ENCODE data around the gene COL9A3.

The COL9A3 gene

DNA sequence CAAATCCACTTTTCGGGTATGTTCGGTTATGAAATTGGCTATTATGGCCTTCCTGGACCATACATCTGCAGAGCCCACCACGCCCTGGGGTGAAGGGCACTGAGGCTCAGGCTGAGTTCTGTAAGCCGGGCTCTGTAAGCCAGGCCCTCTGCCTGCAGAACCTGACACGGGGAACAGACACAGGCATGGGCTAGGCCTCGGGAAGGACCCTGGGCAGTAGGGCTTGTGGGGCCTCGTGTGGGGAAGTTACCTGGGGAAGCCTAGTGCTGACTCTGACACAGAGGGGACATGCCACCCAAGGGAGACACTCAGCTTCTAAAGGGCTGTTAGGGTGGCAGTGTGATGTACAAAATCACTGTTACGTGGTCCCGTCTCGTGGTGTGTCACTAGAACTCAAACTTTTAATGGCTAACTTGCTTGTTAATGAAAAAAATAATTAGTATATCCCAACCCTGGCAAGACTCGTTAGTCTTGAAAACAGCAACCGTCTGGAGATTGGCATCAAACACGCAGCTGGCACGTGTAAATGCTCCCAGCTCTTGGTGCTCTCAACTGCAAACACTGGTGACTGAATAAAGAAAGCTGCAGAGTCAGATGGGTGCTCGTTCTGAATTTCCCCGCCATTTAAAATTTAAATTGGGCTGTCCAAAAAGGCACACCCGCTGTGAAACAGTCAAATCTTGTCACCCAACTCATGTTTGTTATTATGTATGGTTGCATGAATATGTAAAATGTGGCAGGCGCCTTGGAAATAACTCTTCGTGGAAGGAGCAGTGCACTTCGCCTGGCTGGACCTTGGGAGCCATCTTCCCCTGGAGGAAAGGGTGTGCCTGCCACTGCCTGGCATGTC lies 68.4 kb downstream of the COL9A3 start:
- H3K4me3 Mint-ChIP-seq: no peak overlapping the region
- no peaks in the 10 kb centered on the region for H3K27me3 Mint-ChIP-seq
- peaks cover 3% of the 10 kb centered on the region for H3K36me3 Mint-ChIP-seq
- H3K9me3 Mint-ChIP-seq (ENCODE audit: low read depth): no peaks in the 10 kb centered on the region
- H3K27ac Mint-ChIP-seq: no peak overlapping the region
- peaks cover 15% of the 10 kb centered on the region for H3K4me1 Mint-ChIP-seq (ENCODE audit: low read depth)

DNA sequence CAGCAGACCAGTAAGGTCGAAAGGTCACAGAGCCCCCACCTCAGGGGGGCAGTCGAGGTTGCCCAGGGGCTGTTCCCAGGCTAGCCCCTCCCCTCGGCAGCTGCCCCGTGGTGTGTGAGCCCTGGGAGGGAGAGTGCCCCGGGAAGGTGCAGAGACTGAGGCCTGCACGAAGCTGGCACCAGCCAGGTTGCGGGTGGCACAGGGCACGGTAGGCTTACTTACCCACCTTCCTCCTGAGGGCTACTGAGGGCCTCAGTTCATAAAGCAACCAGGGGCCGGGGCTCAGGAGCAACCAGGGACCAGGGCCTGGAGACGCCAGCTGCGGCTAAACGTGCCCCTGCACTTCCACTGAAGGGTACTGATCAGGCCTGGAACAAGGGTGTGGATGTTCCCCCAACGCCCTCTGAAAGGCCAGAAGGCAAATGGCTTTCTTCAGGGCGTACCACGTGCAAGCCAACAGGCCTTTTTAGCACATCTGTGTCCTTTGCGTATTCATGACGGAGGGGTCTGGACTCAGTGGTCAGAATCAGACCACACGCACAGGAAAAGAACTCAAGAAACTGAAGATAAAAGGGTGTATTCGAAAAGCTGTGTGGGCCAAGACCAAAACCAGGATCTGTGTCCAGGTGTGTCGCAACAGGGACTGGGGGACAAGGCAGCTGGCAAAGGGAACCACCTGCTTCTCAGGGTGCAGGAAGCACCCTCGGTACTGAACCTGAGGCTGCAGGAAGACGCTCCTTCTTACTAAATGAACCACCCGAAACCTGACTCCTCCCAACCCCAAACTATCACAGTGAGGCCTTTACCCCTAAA lies 69.3 kb downstream of the COL9A3 start:
- Mint-ChIP-seq H3K27me3 (no peaks in the 10 kb centered on the region), H3K4me1 (ENCODE audit: low read depth) (peaks cover 21% of the 10 kb centered on the region), H3K4me3 (no peak overlapping the region), H3K9me3 (ENCODE audit: low read depth) (no peaks in the 10 kb centered on the region), H3K27ac (no peak overlapping the region), H3K36me3 (peaks cover 4% of the 10 kb centered on the region)

DNA sequence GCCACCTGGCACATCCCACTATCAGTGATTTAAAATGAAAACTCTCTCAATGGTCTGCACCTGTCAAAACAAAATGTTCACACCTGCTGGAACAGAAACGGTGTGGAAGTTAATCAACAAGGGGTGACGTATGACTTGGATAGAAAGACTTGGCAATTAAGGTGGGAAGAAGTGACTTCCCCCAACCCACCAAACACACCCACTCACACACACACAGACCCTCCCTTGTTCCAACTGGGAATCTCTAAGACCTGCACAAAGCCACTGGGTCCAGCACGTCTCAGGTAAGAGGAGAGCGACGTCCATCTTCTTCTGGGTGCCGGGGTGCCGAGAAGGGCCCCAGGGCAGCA lies 69.8 kb downstream of the COL9A3 start:
- Mint-ChIP-seq H3K27me3 (no peaks in the 10 kb centered on the region), H3K36me3 (peaks cover 2% of the 10 kb centered on the region), H3K4me3 (no peak overlapping the region), H3K27ac (no peak overlapping the region), H3K9me3 (ENCODE audit: low read depth) (no peaks in the 10 kb centered on the region), H3K4me1 (ENCODE audit: low read depth) (peaks cover 27% of the 10 kb centered on the region)

DNA sequence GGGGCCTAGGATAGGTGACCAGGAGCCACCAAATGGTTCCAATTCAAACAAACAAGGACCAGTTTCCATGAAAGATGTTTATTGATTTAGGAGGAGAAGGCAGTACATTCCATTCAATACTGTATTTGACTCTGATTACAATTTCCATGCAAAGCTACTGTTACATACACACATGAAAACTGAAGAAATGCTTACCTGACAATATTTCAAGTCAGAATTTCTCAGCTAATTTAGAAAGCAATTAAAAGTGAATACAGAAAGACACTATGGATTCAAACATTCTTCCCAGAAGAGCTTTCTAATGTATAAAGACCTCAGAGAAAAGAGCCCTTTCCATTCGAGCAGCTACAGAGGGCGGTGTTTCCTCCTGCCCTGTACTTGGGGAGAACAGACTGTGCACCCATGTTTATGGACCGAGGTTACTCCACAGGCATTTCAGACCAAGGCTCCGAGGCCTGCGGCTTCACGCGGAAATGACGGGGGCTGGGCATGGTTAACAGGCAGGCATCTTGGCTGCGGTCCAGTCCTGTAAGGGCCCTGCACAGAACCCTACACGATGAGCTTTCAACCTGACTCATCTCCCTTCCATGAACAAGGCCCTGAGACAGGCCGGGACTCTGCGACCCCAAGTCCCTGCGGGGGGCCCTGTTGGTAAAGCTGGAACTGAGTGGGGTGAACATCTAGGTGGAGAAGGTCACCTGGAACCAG lies 70.5 kb downstream of the COL9A3 start:
- Mint-ChIP-seq H3K36me3 (peaks cover 5% of the 10 kb centered on the region), H3K27ac (peak overlapping the region; percentile 46), H3K4me3 (no peak overlapping the region)

DNA sequence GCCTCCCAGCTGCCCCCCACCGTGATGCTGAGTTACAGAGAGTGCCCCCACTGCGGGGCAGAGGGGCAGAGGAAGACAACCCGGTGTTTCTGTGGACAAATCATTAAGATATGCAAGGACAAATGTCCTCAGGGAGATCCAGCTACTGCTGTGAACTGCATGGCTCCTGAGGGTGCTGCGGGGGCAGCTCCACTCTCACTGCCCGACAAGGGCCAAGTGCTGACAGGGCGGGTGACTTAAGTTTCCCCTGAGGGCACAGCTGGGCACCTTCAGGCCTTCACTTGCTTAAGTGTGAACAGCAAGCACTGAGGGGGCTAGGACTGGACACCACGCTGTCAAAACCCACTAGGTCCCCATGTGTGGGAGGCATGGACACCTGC lies 71.0 kb downstream of the COL9A3 start:
- peaks cover 38% of the 10 kb centered on the region for H3K4me1 Mint-ChIP-seq (ENCODE audit: low read depth)
- H3K4me3 Mint-ChIP-seq: no peak overlapping the region
- no peaks in the 10 kb centered on the region for H3K9me3 Mint-ChIP-seq (ENCODE audit: low read depth)
- no peaks in the 10 kb centered on the region for H3K27me3 Mint-ChIP-seq
- peaks cover 8% of the 10 kb centered on the region for H3K36me3 Mint-ChIP-seq
- peak overlapping the region; percentile 46 for H3K27ac Mint-ChIP-seq

More for the DNA sequence above, 70.5 kb downstream of the COL9A3 start:
- no peaks in the 10 kb centered on the region for H3K27me3 Mint-ChIP-seq
- peaks cover 33% of the 10 kb centered on the region for H3K4me1 Mint-ChIP-seq (ENCODE audit: low read depth)
- no peaks in the 10 kb centered on the region for H3K9me3 Mint-ChIP-seq (ENCODE audit: low read depth)

DNA sequence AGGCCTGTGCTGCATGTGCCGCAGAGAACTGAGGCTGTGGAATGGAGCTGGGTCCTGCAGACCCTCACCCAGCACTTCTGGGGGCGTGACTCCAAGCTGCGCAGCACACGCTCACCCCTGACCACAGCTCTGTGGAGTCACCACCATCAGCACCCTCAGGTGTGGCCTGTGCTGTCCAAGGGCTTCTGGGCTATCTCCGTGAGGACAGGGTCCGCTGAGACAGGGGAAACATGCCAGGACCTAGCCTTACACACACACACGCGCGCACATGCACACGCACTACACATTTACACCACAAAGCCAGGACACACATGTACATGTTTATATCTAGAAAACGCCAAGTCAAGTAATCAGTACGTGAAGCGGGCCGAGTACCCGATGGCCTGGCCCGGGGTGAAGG lies 71.6 kb downstream of the COL9A3 start:
- H3K4me1 Mint-ChIP-seq (ENCODE audit: low read depth): peaks cover 44% of the 10 kb centered on the region
- no peaks in the 10 kb centered on the region for H3K9me3 Mint-ChIP-seq (ENCODE audit: low read depth)
- no peaks in the 10 kb centered on the region for H3K27me3 Mint-ChIP-seq
- no peak overlapping the region for H3K4me3 Mint-ChIP-seq
- peaks cover 8% of the 10 kb centered on the region for H3K36me3 Mint-ChIP-seq
- H3K27ac Mint-ChIP-seq: no peak overlapping the region

DNA sequence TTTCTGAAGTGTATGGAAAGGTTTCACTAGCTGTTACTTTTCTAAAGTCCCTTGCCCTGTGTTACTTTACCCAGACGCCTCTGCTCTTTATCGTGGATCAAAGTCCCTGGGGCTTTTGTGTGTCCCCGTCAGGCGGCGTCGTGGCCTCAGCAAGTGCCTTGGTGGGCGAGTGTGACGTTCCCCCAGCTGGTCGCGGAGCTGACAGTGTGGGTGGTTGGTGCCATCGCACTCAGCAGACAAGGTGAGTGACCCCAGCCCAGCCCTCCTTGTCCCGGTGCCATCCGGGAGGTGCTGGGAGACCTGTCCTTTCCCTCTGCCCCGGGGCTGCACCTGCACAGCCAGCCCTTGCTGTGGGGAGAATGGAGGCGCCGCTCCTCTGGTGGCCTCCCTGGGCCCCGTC lies 72.1 kb downstream of the COL9A3 start:
- H3K27ac Mint-ChIP-seq: no peak overlapping the region
- H3K9me3 Mint-ChIP-seq (ENCODE audit: low read depth): no peaks in the 10 kb centered on the region
- no peak overlapping the region for H3K4me3 Mint-ChIP-seq
- H3K36me3 Mint-ChIP-seq: peaks cover 8% of the 10 kb centered on the region
- peaks cover 45% of the 10 kb centered on the region for H3K4me1 Mint-ChIP-seq (ENCODE audit: low read depth)
- H3K27me3 Mint-ChIP-seq: no peaks in the 10 kb centered on the region

DNA sequence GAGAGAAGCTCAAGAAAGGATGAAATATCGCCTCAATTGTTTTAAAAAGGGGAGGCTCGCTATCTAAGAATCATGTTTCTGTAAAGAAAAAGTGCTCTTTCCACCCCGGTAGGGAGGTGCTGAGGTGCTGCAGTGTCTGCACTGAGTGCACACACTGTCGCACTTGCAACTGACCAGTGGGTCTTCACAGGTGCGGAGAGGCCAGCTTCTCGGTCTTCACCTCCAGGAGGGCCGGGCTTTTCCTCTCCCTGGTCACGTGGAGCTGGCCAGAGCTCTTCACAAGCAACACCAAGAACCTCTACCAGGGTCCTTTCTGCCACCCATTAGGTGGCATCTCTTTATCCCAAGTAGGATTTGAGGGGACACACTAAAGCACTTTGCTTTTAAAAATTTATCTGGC lies 72.6 kb downstream of the COL9A3 start:
- Mint-ChIP-seq H3K27ac (no peak overlapping the region), H3K9me3 (ENCODE audit: low read depth) (no peaks in the 10 kb centered on the region), H3K4me1 (ENCODE audit: low read depth) (peaks cover 45% of the 10 kb centered on the region), H3K36me3 (peaks cover 10% of the 10 kb centered on the region), H3K27me3 (no peaks in the 10 kb centered on the region), H3K4me3 (no peak overlapping the region)

DNA sequence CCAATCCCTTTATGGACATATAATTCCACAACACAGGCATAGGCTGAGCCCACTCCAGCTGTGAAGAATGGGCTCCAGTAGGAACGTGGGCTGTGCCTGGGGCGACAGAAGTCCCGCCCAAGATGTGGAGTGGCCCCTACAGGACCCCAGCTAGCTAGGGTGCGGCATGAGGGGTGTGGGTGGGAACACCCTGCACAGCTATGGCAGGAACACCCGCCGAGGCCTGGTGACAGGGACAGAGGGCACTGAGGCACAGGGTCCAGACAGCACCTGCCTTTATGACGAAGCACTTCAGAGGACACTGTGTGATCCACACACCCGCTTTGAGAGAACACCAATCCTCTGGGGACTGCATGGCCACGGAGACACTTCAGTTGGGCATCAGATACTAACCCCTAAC lies 73.0 kb downstream of the COL9A3 start:
- no peak overlapping the region for H3K4me3 Mint-ChIP-seq
- peaks cover 10% of the 10 kb centered on the region for H3K36me3 Mint-ChIP-seq
- no peaks in the 10 kb centered on the region for H3K9me3 Mint-ChIP-seq (ENCODE audit: low read depth)
- H3K27me3 Mint-ChIP-seq: no peaks in the 10 kb centered on the region
- H3K4me1 Mint-ChIP-seq (ENCODE audit: low read depth): peaks cover 45% of the 10 kb centered on the region
- no peak overlapping the region for H3K27ac Mint-ChIP-seq

DNA sequence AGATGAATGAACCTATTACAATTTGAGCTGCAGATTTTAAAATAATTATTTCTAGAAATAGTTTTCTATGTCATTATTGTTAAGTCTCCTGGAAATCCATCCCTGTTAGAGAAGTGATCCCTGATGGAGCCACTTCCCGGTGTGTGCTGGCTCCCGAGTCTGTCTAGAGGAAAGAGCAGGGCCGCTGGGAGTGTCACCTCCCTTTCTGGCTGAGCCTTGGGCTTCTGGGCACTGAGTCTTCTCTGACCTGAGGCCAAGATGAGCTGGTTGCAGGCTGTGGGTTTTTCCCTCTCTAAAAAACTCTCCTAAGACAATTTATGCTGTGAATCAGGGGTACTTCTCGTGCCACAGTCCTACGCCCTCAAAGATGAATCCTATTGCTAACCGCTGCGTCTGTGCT lies 73.6 kb downstream of the COL9A3 start:
- Mint-ChIP-seq H3K4me1 (ENCODE audit: low read depth) (peaks cover 45% of the 10 kb centered on the region), H3K27ac (peak overlapping the region; percentile 58), H3K36me3 (peaks cover 13% of the 10 kb centered on the region), H3K4me3 (no peak overlapping the region), H3K9me3 (ENCODE audit: low read depth) (no peaks in the 10 kb centered on the region), H3K27me3 (no peaks in the 10 kb centered on the region)

All from activated naive CD8-positive, alpha-beta T cell (primary cell).